ENCODE measurements around the gene CAGE1.
"Not testable (repeated sequence)": the region's sequence is repeated elsewhere in the genome, so short reads cannot be mapped to it uniquely, and the experiment has no call there.

The CAGE1 gene

GRCh38 chr6:7328243-7328642 lies 61.3 kb downstream of the CAGE1 start:
- no peak overlapping the region for H3K4me3 ChIP-seq (ENCODE audit: low read length)
- H3K79me2 ChIP-seq (ENCODE audit: control insufficient read depth, low read length) = no peaks in the 10 kb centered on the region
- TF ChIP-seq CTCF (IDR thresholded peaks at IDR 0.05; ENCODE audit: low read depth, low read length, poor library complexity, severe bottlenecking) = no peak
- TF ChIP-seq EZH2phosphoT487 (IDR thresholded peaks at IDR 0.05; ENCODE audit: borderline replicate concordance, low read length) = no peak

GRCh38 chr6:7325750-7326149 lies 63.8 kb downstream of the CAGE1 start:
- Histone ChIP-seq H3K9me3 (ENCODE audit: control insufficient read depth, insufficient read depth, low read length) (no peaks in the 10 kb centered on the region), H4K20me1 (ENCODE audit: control insufficient read depth, insufficient read depth, low read depth, low read length) (no peaks in the 10 kb centered on the region), H3K9me2 (replicated peaks; ENCODE audit: control insufficient read depth, low read length) (no peaks in the 10 kb centered on the region), H3K27me3 (ENCODE audit: control insufficient read depth, low read length) (no peaks in the 10 kb centered on the region), H3K79me2 (ENCODE audit: control insufficient read depth, low read length) (no peaks in the 10 kb centered on the region), H3K4me3 (ENCODE audit: low read length) (no peak overlapping the region), H3K4me2 (ENCODE audit: low read length) (no peak overlapping the region), H3F3A (ENCODE audit: control insufficient read depth, insufficient read depth) (no peaks in the 10 kb centered on the region), H3K36me3 (ENCODE audit: control insufficient read depth, low read length) (no peaks in the 10 kb centered on the region), H3K4me1 (ENCODE audit: control insufficient read depth, low read length) (peaks cover 16% of the 10 kb centered on the region), H3K27ac (ENCODE audit: low read depth, low read length) (no peak overlapping the region)
- TF ChIP-seq EZH2phosphoT487 (IDR thresholded peaks at IDR 0.05; ENCODE audit: borderline replicate concordance, low read length) = no peak
- no peak for TF ChIP-seq CTCF (IDR thresholded peaks at IDR 0.05; ENCODE audit: low read depth, low read length, poor library complexity, severe bottlenecking)

More at GRCh38 chr6:7328243-7328642, 61.3 kb downstream of the CAGE1 start:
- Histone ChIP-seq H4K20me1 (ENCODE audit: control insufficient read depth, insufficient read depth, low read depth, low read length) (no peaks in the 10 kb centered on the region), H3K4me2 (ENCODE audit: low read length) (no peak overlapping the region), H3K27ac (ENCODE audit: low read depth, low read length) (no peak overlapping the region), H3K4me1 (ENCODE audit: control insufficient read depth, low read length) (peaks cover 16% of the 10 kb centered on the region), H3K9me2 (replicated peaks; ENCODE audit: control insufficient read depth, low read length) (no peaks in the 10 kb centered on the region), H3F3A (ENCODE audit: control insufficient read depth, insufficient read depth) (no peaks in the 10 kb centered on the region), H3K27me3 (ENCODE audit: control insufficient read depth, low read length) (peaks cover 5% of the 10 kb centered on the region; the same call in 1 of the 2 replicates), H3K36me3 (ENCODE audit: control insufficient read depth, low read length) (no peaks in the 10 kb centered on the region), H3K9me3 (ENCODE audit: control insufficient read depth, insufficient read depth, low read length) (no peaks in the 10 kb centered on the region)

- Histone ChIP-seq H3K79me2 (ENCODE audit: control insufficient read depth, low read length) (no peaks in the 10 kb centered on the region), H3K9me2 (replicated peaks; ENCODE audit: control insufficient read depth, low read length) (no peaks in the 10 kb centered on the region), H3F3A (ENCODE audit: control insufficient read depth, insufficient read depth) (no peaks in the 10 kb centered on the region), H3K27me3 (ENCODE audit: control insufficient read depth, low read length) (no peaks in the 10 kb centered on the region), H3K4me3 (ENCODE audit: low read length) (no peak overlapping the region), H3K4me1 (ENCODE audit: control insufficient read depth, low read length) (peaks cover 16% of the 10 kb centered on the region), H3K27ac (ENCODE audit: low read depth, low read length) (no peak overlapping the region), H3K36me3 (ENCODE audit: control insufficient read depth, low read length) (no peaks in the 10 kb centered on the region), H3K9me3 (ENCODE audit: control insufficient read depth, insufficient read depth, low read length) (no peaks in the 10 kb centered on the region), H4K20me1 (ENCODE audit: control insufficient read depth, insufficient read depth, low read depth, low read length) (no peaks in the 10 kb centered on the region), H3K4me2 (ENCODE audit: low read length) (peak overlapping the region; percentile 15; the same call in 1 of the 2 replicates)
- TF ChIP-seq CTCF (IDR thresholded peaks at IDR 0.05; ENCODE audit: low read depth, low read length, poor library complexity, severe bottlenecking) = no peak
Measured at GRCh38 chr6:7324520-7324919, 65.0 kb downstream of the CAGE1 start.

- TF ChIP-seq CTCF (IDR thresholded peaks at IDR 0.05; ENCODE audit: low read depth, low read length, poor library complexity, severe bottlenecking) (no peak), EZH2phosphoT487 (IDR thresholded peaks at IDR 0.05; ENCODE audit: borderline replicate concordance, low read length) (no peak)
- Histone ChIP-seq H3K27me3 (ENCODE audit: control insufficient read depth, low read length) (no peaks in the 10 kb centered on the region), H3K4me3 (ENCODE audit: low read length) (no peak overlapping the region), H3K9me2 (replicated peaks; ENCODE audit: control insufficient read depth, low read length) (no peaks in the 10 kb centered on the region), H3F3A (ENCODE audit: control insufficient read depth, insufficient read depth) (no peaks in the 10 kb centered on the region), H3K27ac (ENCODE audit: low read depth, low read length) (no peak overlapping the region), H3K4me2 (ENCODE audit: low read length) (no peak overlapping the region), H3K9me3 (ENCODE audit: control insufficient read depth, insufficient read depth, low read length) (no peaks in the 10 kb centered on the region), H3K79me2 (ENCODE audit: control insufficient read depth, low read length) (no peaks in the 10 kb centered on the region), H4K20me1 (ENCODE audit: control insufficient read depth, insufficient read depth, low read depth, low read length) (no peaks in the 10 kb centered on the region), H3K36me3 (ENCODE audit: control insufficient read depth, low read length) (no peaks in the 10 kb centered on the region), H3K4me1 (ENCODE audit: control insufficient read depth, low read length) (peaks cover 16% of the 10 kb centered on the region)
Measured at GRCh38 chr6:7323074-7323473, 66.5 kb downstream of the CAGE1 start.

GRCh38 chr6:7321866-7322265 lies 67.7 kb downstream of the CAGE1 start:
- H3K4me1 ChIP-seq (ENCODE audit: control insufficient read depth, low read length) = peaks cover 16% of the 10 kb centered on the region
- H3K36me3 ChIP-seq (ENCODE audit: control insufficient read depth, low read length); H3K9me2 ChIP-seq (replicated peaks; ENCODE audit: control insufficient read depth, low read length): not testable (repeated sequence)

More at GRCh38 chr6:7321866-7322265, 67.7 kb downstream of the CAGE1 start:
- not testable (repeated sequence) for H3K27ac ChIP-seq (ENCODE audit: low read depth, low read length); H3K4me2 ChIP-seq (ENCODE audit: low read length); H3K9me3 ChIP-seq (ENCODE audit: control insufficient read depth, insufficient read depth, low read length); H3F3A ChIP-seq (ENCODE audit: control insufficient read depth, insufficient read depth); H4K20me1 ChIP-seq (ENCODE audit: control insufficient read depth, insufficient read depth, low read depth, low read length); H3K4me3 ChIP-seq (ENCODE audit: low read length); H3K79me2 ChIP-seq (ENCODE audit: control insufficient read depth, low read length); H3K27me3 ChIP-seq (ENCODE audit: control insufficient read depth, low read length)
